Astrocyte of the cerebellum (primary cell): ENCODE results near the gene CEACAM8.
"Not testable (repeated sequence)": the region's sequence is repeated elsewhere in the genome, so short reads cannot be mapped to it uniquely, and the experiment has no call there.

Experiments
- DNase-seq: peaks from one replicate; pipeline ENCODE4 v3.0.0-alpha.2; 2011; ENCODE audit warnings: low read depth
- H3K4me3 ChIP-seq: 2 replicates; pipeline ENCODE4 v1.5.1; 2011; ENCODE audit warnings: mild to moderate bottlenecking, low read depth, low read length, moderate library complexity
- in situ Hi-C: cut with HindIII; loops from 2 replicates; pipeline ENCODE4 v1.10.0; 2017; ENCODE audit warnings: low sequenced_read_pairs
- TF ChIP-seq, protein P1 (sequence below): IDR thresholded peaks from 2 replicates; pipeline ENCODE4 v1.5.1; 2012; ENCODE audit warnings: low read length, low read depth, moderate library complexity, mild to moderate bottlenecking; ENCODE audit errors: missing control alignments

Gene CEACAM8

DNA sequence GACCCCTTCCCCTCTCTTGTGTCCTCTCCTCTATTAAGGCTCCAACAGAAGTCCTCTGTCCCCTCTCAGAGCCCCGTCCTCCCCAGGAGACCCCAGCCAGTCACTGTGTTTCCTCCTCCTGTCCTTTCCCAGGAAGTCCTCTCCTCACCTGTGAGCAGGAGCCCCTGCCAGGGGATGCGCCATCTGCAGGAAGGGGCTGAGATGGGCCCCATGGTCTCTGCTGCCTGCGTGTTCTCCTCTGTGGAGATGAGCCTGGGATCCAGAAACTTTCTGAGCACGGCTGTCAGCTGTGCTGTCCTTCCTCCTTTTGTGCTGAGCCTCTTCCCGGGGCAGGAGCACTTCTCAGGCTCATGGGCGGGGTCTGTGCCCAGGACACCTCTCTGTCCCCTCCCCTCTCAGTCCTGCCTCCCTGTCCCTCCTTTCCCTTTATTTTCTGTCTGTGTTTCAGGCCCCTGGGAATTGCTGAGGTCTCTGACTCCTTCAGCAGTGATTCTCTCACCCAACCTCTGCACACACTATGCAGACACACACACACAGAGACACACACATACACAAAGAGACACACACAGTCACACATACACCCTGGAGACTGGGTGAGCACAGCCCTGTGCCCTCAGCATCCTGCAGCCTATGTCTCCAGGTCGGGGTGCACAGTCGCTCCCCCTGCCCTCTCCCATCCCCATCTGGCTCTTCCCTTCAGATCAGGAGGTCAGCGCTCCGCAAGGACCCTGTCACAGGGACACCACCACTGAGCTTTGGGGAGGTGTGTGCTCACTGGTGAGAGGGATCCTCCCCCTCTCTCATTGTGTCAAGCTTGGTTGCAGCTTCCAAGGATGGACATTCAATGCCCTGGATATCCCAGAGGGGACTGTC lies at the start of gene CEACAM8:
Gene CEACAM8, minus strand, starts transcription at position 308 of the 873 bp plus-strand sequence. Its CDS starts 96 bp downstream, at position 212.
- H3K4me3 ChIP-seq, result no peak within 1 kb of the TSS
- DNase-seq, result no peak
- TF ChIP-seq, protein P1, sequence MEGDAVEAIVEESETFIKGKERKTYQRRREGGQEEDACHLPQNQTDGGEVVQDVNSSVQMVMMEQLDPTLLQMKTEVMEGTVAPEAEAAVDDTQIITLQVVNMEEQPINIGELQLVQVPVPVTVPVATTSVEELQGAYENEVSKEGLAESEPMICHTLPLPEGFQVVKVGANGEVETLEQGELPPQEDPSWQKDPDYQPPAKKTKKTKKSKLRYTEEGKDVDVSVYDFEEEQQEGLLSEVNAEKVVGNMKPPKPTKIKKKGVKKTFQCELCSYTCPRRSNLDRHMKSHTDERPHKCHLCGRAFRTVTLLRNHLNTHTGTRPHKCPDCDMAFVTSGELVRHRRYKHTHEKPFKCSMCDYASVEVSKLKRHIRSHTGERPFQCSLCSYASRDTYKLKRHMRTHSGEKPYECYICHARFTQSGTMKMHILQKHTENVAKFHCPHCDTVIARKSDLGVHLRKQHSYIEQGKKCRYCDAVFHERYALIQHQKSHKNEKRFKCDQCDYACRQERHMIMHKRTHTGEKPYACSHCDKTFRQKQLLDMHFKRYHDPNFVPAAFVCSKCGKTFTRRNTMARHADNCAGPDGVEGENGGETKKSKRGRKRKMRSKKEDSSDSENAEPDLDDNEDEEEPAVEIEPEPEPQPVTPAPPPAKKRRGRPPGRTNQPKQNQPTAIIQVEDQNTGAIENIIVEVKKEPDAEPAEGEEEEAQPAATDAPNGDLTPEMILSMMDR, result no peak
- in situ Hi-C loops, result no loop called here

DNA sequence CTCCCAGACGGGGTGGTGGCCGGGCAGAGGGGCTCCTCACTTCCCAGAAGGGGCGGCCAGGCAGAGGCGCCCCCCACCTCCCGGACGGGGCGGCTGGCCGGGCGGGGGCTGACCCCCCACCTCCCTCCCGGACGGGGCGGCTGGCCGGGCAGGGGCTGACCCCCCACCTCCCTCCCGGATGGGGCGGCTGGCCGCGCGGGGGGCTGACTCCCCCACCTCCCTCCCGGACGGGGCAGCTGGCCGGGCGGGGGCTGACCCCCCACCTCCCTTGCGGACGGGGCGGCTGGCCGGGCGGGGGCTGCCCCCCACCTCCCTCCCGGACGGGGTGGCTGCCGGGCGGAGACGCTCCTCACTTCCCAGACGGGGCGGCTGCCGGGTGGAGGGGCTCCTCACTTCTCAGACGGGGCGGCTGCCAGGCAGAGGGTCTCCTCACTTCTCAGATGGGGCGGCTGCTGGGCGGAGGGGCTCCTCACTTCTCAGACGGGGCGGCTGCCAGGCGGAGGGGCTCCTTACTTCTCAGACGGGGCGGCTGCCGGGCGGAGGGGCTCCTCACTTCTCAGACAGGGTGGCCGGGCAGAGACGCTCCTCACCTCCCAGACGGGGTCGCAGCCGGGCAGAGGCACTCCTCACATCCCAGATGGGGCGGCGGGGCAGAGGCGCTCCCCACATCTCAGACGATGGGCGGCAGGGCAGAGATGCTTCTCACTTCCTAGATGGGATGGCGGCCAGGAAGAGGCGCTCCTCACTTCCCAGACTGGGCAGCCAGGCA lies 44.8 kb upstream of the CEACAM8 start:
- H3K4me3 ChIP-seq, in situ Hi-C loops, DNase-seq: not testable (repeated sequence)

- no peak overlapping the region for H3K4me3 ChIP-seq
- in situ Hi-C loops, result no loop called here
- DNase-seq, result no peak
- TF ChIP-seq, protein P1, result no peak
These were observed 40.5 kb upstream of the CEACAM8 start for GRCh38 chr19:42635233-42635539.

DNA sequence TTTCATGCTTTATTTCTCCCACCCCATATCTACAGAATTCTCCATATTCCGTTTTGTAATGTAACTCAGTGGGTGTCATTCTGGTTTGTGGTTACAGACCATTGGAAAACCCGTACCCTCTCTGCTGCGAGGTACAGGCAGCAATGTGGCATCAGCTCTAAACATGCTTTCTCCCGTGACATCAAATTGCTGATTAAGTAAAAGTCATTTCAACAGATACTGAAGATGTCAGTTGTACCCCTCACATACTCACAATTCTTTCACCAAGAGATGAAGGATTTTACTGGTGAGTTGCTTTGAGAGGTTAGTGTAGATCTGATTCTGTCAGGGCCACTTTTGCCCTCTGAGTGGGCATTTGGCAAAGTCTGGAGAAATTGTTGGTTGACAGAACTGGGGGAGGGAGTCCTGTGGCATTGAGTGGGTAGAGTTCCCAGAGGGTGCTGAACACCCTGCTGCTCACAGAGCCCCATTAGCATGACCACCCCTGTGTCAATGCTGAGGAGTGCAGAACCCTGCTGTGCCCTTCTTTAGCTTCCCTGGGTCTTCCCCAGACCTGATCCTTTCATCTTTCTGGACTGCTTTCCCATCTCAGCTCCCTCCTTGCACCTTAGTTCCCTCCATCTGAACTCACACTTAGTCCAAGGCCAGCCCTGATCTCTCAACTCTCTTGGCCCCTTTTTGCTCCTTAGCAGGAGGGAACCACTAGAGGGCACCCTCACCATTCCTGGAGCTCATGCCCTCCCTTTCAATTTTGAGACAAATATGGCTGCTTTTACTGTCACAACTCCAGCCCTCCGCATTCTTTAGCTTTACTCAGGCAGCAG lies 39.9 kb upstream of the CEACAM8 start:
- no peak for DNase-seq
- TF ChIP-seq, protein P1, result peak; percentile 54
- in situ Hi-C loops, result no loop called here
- no peak overlapping the region for H3K4me3 ChIP-seq

DNA sequence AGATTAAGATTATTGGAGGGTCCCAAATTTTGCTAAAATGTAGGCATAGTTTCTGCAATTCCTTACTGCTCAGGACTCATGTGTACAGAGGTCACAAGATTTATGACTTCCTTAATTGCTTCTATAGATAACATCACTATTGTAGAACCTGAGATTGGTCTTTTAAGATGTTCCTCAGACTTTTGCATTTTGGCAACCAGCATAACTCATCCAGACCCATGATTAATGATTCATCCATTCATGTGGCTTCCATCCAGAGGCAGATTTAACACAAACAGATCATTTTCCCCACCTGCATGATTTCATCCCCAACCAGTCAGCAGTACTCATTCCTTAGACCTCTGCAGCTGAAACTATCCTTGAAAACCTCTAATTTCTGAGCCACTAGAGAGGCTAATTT lies 34.5 kb upstream of the CEACAM8 start:
- TF ChIP-seq, protein P1, result no peak
- in situ Hi-C loops, result no loop called here
- no peak for DNase-seq
- H3K4me3 ChIP-seq, result no peak overlapping the region

GRCh38 chr19:42628411-42629140 lies 33.9 kb upstream of the CEACAM8 start:
- TF ChIP-seq, protein P1, result no peak
- H3K4me3 ChIP-seq, result no peak overlapping the region
- no peak for DNase-seq
- in situ Hi-C loops, result no loop called here
